Measurements from ENCODE around the gene MYT1.

Gene MYT1

GRCh38 chr20:64217539-64218221 lies 53.4 kb downstream of the MYT1 start:
- no peak for DNase-seq (ENCODE audit: low read depth)

DNA sequence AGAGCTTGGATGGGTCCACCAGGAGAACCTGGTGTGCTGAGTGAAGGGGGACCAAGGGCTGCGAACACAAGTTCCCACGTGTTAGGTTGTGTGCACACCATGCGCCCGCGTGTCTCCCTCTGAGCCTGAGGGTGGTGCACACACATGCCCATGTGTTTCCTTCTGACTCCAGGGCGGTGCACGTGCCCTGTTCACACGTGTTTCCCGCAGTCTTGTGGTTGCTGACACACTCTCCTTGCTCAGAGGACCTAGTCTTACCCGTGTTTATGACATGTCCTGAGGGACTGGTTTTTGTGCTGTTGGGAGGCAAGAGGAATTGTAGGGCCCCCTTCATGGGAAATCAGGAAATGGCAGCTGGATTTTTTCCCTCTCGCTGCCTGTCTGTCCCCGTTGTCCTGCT lies 55.0 kb downstream of the MYT1 start:
- no peak for DNase-seq (ENCODE audit: low read depth)

DNA sequence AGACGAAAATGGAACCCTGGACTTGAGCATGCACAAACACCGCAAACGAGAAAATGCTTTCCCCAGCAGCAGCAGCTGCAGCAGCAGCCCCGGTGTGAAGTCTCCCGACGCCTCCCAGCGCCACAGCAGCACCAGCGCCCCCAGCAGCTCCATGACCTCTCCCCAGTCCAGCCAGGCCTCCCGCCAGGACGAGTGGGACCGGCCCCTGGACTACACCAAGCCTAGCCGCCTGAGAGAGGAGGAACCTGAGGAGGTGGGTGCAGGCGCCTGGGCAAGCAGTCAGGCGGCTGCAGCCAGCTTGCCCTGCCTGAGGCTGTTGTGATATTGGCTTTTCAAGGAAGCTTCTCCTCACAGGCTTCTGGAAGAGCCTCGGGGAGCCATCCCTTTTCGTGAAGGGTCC lies 55.5 kb downstream of the MYT1 start:
- no peak for DNase-seq (ENCODE audit: low read depth)

- no peak for DNase-seq (ENCODE audit: low read depth)
Observed at GRCh38 chr20:64220420-64220819, 56.2 kb downstream of the MYT1 start.

GRCh38 chr20:64220891-64221527 lies 56.8 kb downstream of the MYT1 start:
- no peak for DNase-seq (ENCODE audit: low read depth)

GRCh38 chr20:64222291-64222735 lies 58.1 kb downstream of the MYT1 start:
- peak; percentile 26 for DNase-seq (ENCODE audit: low read depth)

DNA sequence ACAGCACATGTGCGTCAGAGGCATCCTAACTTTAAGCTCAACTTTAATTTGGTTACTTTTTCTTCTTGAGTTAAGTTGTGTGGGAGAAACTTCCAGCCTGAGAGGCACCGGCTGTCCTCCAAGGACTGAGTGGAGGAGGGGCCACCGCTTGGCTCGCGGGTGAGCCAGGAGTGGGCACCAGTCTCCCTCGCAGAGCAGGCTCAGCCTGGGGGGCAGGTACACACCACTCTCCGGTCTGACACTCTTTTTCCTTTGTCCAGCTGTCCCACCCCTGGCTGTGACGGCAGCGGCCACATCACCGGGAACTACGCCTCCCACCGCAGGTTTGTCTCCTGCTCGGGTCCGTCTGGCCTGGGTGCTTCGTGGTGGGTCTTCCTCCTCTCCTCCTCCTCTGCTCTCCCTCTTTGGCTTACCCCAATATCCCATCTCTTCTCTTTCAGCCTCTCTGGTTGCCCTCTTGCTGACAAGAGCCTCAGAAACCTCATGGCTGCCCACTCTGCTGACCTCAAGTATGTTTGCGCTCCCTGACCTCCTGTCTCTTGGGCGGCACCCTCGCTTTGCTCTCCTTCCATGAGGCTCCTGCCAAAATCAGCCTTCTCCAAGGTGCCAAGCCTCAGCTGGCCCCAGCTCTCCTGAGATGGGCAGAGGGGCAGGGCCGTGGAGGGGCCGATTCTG lies 58.7 kb downstream of the MYT1 start:
- no peak for DNase-seq (ENCODE audit: low read depth)

DNA sequence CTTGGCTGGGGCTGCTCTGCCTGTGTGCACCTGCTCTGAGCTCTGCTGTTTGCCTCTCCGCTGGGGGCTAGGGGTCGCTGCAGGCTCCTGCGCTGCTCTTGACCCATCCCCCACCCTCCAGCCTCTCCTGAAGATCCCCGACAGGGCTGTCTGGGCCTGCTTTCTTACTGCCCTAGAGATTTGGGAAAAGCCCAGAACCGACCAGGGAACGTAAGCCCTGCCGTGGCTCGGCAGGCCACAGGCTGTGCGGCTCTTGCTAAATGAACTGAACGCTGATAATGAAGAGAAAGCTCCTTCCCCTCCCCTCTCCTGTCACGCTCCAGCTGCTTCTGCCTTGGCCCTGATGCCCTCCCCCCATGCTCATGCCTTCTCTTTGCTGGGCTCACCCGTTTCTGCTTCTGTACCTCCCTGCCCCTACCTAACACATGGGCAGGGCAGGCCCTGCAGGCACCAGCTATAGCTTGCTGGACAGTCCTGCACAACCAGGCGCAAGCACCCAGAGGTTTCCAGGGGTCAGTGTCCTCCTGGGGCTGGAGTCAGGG lies 59.3 kb downstream of the MYT1 start:
- no peak for DNase-seq (ENCODE audit: low read depth)

DNA sequence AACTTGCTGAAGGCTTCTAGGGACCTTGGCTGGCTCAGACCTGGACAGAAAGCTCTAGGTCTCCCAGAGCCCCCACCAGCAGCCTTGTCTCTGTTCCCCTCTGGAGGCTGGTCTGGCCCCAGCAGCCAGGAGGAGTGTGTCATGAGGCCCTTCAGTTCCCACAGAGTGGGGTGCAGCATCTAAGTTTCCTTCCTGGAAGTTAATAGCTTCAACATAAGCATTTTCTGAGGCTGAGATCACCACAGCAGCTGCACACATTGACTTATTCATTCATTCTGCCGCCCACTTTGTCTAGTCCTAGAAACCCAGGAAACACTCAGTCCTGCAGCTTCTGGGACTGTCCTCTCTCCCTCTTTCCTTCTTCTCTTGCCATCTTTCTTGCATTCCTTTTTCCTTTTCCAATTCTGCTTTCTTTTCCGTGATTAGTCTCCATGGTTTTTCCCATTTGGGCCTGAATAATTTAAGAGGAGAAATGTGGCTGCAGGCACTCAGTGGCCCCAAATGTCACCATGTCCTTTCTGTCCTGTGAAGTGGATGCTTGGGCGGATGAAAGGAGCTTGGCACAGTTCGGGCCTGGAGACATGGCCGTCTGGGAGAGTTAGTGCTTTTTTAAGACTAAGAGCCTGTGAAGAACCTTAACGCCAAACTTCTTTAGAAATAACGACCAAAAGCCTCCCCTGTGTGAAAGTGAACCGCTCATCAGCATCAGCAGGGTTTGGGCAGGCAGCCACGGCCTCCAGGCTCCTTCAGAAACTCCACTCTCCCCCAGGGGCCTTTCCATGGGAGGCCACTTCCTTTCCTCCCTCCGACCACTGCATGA lies 60.3 kb downstream of the MYT1 start:
- DNase-seq (ENCODE audit: low read depth), result peak; percentile 90

DNA sequence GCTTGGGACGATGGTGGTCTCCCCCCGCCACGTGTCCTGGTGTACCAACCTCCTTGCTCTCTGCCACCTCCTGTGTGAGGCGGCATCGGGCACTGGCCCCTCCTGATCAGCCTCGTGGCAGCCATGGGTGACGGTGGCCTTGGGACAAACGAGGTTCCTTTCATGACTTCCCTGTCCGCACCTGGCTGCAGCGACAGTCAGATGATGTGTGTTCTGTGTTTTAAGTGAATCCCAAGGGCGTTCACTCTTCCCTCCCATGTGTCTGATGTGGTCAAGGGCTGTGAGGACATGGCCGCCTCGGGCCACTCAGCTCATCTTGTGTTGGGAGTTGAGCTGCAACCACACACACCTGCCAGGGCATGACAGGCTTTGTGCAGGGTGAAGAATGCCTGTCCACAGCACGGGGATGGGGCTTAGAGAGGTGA lies 60.9 kb downstream of the MYT1 start:
- no peak for DNase-seq (ENCODE audit: low read depth)

DNA sequence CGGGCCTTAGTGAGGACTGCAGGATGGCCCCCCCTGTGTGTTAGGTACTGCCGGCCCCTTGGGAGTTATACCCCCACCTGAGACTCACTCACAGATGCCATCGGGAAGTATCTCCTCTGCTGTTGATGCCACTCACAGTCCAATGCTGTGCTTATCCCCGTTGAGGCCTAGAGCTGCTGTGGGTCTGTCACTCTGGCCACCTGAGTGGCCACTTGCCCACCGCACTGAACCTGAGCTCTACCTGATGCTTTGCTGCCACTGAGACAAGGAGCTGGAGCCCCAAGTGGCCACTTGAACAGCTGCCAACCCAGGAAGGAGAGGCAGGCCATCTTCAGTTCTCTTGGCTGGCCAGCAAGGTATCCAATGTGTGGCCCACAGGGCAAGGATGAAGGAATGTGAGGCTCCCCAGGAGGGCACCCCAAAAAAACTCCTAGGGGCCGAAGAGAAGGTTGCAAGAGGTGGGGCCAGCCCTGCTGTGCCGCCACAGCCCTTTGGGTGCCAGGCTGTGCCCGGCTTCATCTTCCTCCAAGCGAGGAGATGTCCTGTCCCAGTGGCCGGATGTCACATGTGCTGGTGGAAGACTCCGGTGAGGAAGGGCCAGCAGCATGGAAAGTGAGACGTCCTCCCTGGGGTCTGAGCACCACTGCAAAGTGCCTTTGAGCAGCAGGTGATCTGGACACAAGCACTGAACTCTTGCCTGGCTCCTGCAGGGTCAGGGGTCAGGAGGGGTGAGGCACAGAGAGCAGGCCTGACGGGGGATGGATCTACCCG lies 61.8 kb downstream of the MYT1 start:
- no peak for DNase-seq (ENCODE audit: low read depth)

- no peak for DNase-seq (ENCODE audit: low read depth)
Observed at GRCh38 chr20:64226686-64227580, 62.7 kb downstream of the MYT1 start.

- no peak for DNase-seq (ENCODE audit: low read depth)
Observed at GRCh38 chr20:64228086-64228653, 63.9 kb downstream of the MYT1 start.

GRCh38 chr20:64228751-64229506 lies 64.7 kb downstream of the MYT1 start:
- DNase-seq (ENCODE audit: low read depth), result no peak

DNA sequence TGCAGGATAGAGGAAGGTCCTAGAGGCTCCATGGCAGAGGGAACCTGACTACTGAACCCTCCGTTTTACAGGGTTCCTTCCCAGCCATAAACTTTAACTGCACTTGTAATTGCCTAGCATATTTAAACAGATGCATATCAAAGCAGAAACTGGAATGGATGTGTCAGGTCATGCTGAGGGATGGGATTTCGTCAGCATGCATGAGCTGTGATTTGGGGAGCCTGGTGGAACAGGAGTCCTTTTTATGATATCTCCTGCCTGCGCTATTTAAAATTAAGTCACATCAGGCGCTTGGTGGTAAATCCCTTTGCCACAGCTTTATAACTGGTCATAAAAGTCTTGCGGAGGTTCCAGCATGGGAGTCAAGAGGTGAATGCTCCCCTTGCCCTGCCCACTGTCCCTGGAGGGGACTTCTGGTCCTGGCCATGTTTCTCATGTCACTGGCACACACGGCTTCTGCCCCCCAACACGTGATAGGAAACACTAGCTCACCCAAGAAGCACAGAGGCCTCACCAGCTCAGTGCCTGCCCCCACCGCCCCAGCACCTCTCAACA lies 65.3 kb downstream of the MYT1 start:
- DNase-seq (ENCODE audit: low read depth), result no peak

- DNase-seq (ENCODE audit: low read depth), result no peak
Observed at GRCh38 chr20:64230461-64231145, 66.4 kb downstream of the MYT1 start.

GRCh38 chr20:64231621-64232550 lies 67.6 kb downstream of the MYT1 start:
- no peak for DNase-seq (ENCODE audit: low read depth)

All from HS-5 (cell line).